ENCODE results near the gene SCP2.

DNA sequence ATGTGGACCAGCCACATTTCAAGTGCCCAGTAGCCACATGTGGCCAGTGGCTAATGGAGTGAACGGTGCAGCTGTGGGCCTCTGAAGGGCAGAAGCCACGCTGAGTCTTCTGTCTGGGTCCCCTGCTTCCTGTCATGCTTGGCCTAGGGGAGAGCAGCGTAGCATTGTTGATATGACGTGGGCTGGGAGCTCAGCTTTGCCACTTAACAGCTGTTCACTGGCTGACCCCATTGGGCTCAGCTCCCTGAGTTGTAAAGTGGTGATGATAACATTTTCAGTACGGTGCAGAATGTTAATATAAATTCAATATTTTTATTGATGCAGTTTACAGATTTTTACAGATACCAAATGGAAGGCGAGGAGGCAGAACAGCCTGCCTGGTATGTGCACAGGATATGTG, 139.4 kb downstream of the SCP2 start:
- TF ChIP-seq, protein P1, sequence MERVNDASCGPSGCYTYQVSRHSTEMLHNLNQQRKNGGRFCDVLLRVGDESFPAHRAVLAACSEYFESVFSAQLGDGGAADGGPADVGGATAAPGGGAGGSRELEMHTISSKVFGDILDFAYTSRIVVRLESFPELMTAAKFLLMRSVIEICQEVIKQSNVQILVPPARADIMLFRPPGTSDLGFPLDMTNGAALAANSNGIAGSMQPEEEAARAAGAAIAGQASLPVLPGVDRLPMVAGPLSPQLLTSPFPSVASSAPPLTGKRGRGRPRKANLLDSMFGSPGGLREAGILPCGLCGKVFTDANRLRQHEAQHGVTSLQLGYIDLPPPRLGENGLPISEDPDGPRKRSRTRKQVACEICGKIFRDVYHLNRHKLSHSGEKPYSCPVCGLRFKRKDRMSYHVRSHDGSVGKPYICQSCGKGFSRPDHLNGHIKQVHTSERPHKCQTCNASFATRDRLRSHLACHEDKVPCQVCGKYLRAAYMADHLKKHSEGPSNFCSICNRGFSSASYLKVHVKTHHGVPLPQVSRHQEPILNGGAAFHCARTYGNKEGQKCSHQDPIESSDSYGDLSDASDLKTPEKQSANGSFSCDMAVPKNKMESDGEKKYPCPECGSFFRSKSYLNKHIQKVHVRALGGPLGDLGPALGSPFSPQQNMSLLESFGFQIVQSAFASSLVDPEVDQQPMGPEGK (CRISPR knock-in tag; IDR thresholded peaks at IDR 0.05; ENCODE audit: borderline replicate concordance), result no peak
- TF ChIP-seq OSR1 (CRISPR knock-in tag; IDR thresholded peaks at IDR 0.05) (no peak), TCF4 (CRISPR knock-in tag; IDR thresholded peaks at IDR 0.05; ENCODE audit: borderline replicate concordance) (no peak), GLIS3 (CRISPR knock-in tag; IDR thresholded peaks at IDR 0.05) (no peak), PPARA (CRISPR knock-in tag; IDR thresholded peaks at IDR 0.05; ENCODE audit: borderline replicate concordance) (no peak), ZNF565 (CRISPR knock-in tag; conservative IDR thresholded peaks at IDR 0.05; ENCODE audit: low read depth) (no peak), ZC3H10 (CRISPR knock-in tag; IDR thresholded peaks at IDR 0.05) (no peak)
- TF ChIP-seq, protein P2, sequence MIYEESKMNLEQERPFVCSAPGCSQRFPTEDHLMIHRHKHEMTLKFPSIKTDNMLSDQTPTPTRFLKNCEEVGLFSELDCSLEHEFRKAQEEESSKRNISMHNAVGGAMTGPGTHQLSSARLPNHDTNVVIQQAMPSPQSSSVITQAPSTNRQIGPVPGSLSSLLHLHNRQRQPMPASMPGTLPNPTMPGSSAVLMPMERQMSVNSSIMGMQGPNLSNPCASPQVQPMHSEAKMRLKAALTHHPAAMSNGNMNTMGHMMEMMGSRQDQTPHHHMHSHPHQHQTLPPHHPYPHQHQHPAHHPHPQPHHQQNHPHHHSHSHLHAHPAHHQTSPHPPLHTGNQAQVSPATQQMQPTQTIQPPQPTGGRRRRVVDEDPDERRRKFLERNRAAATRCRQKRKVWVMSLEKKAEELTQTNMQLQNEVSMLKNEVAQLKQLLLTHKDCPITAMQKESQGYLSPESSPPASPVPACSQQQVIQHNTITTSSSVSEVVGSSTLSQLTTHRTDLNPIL (CRISPR knock-in tag; IDR thresholded peaks at IDR 0.05; ENCODE audit: low read depth), result no peak

All from SK-N-SH treated with all-trans-retinoic acid at 6 μM for 48 hours (cell line).